Upper lobe of left lung (tissue), 4 donors: ENCODE measurements around the gene GKN2.

ENCODE experiments used
- POLR2A ChIP-seq, 4 donors: fragments of 450-650 bp; IDR thresholded peaks; one replicate each; pipeline ENCODE4 v1.5.1; 2016 to 2017; ENCODE audit warnings: antibody characterized with exemption in 4 of 4, mild to moderate bottlenecking in 2 of 4
- TF ChIP-seq, protein P1 (sequence below), 6 experiments: fragments of 450-650 bp in 4 of 6; fragments of 200-600 bp in 2 of 6; sonication (generic) in 2 of 6; IDR thresholded peaks; one replicate each; pipeline ENCODE4 v1.5.1; 2016 to 2019; ENCODE audit warnings: antibody characterized with exemption in 6 of 6

DNA sequence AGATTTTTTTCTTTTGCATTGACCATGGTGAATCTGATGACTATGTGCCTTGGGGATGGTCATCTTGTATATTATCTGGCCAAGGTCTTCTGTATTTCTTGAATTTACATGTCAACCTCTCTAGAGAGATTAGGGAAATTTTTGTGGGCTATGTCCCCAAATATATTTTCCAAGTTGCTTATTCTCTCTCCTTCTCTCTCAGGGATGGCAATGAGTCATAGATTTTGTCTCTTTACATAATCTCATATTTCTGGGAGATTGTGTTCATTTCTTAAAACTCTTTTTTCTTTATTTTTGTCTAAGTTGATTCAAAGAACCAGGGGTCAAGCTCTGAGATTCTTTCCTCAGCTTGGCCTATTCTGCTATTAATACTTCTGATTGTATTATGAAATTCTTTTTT lies 9.9 kb downstream of the GKN2 start:
- TF ChIP-seq POLR2A (IDR thresholded peaks at IDR 0.05), result no peak
- TF ChIP-seq, protein P1, sequence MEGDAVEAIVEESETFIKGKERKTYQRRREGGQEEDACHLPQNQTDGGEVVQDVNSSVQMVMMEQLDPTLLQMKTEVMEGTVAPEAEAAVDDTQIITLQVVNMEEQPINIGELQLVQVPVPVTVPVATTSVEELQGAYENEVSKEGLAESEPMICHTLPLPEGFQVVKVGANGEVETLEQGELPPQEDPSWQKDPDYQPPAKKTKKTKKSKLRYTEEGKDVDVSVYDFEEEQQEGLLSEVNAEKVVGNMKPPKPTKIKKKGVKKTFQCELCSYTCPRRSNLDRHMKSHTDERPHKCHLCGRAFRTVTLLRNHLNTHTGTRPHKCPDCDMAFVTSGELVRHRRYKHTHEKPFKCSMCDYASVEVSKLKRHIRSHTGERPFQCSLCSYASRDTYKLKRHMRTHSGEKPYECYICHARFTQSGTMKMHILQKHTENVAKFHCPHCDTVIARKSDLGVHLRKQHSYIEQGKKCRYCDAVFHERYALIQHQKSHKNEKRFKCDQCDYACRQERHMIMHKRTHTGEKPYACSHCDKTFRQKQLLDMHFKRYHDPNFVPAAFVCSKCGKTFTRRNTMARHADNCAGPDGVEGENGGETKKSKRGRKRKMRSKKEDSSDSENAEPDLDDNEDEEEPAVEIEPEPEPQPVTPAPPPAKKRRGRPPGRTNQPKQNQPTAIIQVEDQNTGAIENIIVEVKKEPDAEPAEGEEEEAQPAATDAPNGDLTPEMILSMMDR (IDR thresholded peaks at IDR 0.05), result no peak
